Sigmoid colon (tissue), 7 donors: Measurements from ENCODE around the gene PKHD1. TPM values are rescaled to one million over a fixed set of nuclear protein-coding genes. Genes with fewer than 3 reads are reported as not detected.

ENCODE experiments used
- DNase-seq: peaks from one replicate; pipeline ENCODE4 v3.0.0-alpha.2; 2019
- H3K27ac ChIP-seq, 4 donors: fragments of 200-600 bp; sonication (generic); one replicate each; pipeline ENCODE4 v1.5.1; 2016 to 2019; ENCODE audit warnings: mild to moderate bottlenecking in 1 of 4
- H3K27me3 ChIP-seq, 3 donors: fragments of 200-600 bp; sonication (generic); one replicate each; pipeline ENCODE4 v1.5.1; 2019; ENCODE audit warnings: mild to moderate bottlenecking in 1 of 3
- H3K36me3 ChIP-seq, 4 donors: fragments of 200-600 bp; sonication (generic); one replicate each; pipeline ENCODE4 v1.5.1; 2016 to 2019
- H3K4me1 ChIP-seq, 4 donors: fragments of 200-600 bp; sonication (generic); one replicate each; pipeline ENCODE4 v1.5.1; 2017 to 2019
- H3K4me3 ChIP-seq, 4 donors: fragments of 200-600 bp; sonication (generic); one replicate each; pipeline ENCODE4 v1.5.1; 2017 to 2019; ENCODE audit warnings: mild to moderate bottlenecking in 2 of 4, moderate library complexity in 1 of 4
- H3K9me3 ChIP-seq, 4 donors: fragments of 200-600 bp in 3 of 4; sonication (generic) in 3 of 4; one replicate each; pipeline versions ENCODE4 v1.5.1 to v1.6.1; 2013 to 2019
- EP300 ChIP-seq, 4 donors: sonication (generic); formaldehyde crosslinking; IDR thresholded peaks; one replicate each; pipeline ENCODE4 v1.6.1; 2017; ENCODE audit warnings: antibody characterized with exemption in 4 of 4
- POLR2A ChIP-seq, 2 donors: fragments of 450-650 bp; IDR thresholded peaks; one replicate each; pipeline ENCODE4 v1.6.1; 2016; ENCODE audit warnings: antibody characterized with exemption in 2 of 2, mild to moderate bottlenecking in 2 of 2, moderate library complexity in 2 of 2
- POLR2AphosphoS5 ChIP-seq, 4 donors: sonication (generic); formaldehyde crosslinking; IDR thresholded peaks; one replicate each; pipeline ENCODE4 v1.6.1; 2017; ENCODE audit warnings: antibody characterized with exemption in 4 of 4
- WGBS, 2 donors: extraction: QIAGEN DNeasy Blood & Tissue Kit; methylation state at CpG; one replicate each; pipeline ENCODE4 v1.1.7; 2013; 5-methylcytosine and 5-hydroxymethylcytosine counted together
- intact Hi-C: fragments of 100-400 bp; cut with DNase I; formaldehyde crosslinking; loops from one replicate; pipeline ENCODE4 v1.15.1; 2023
- polyA plus RNA-seq, 3 donors: library from polyadenylated mRNA; stranded (reverse); fragments of 200-250 nt; gene quantifications; one replicate each; pipeline ENCODE4 v1.2.3, GENCODE V29; 2013
- total RNA-seq, 4 donors: library from RNA; depleted of rRNA; stranded (reverse); fragments of >200 nt; gene quantifications; one replicate each; pipeline ENCODE4 v1.1.0, GENCODE V29; 2016
- TF ChIP-seq, protein P1 (sequence below), 4 experiments: fragments of 450-650 bp in 3 of 4; fragments of 200-600 bp in 1 of 4; IDR thresholded peaks; one replicate each; pipeline ENCODE4 v1.5.1; 2016 to 2019; ENCODE audit warnings: antibody characterized with exemption in 4 of 4, mild to moderate bottlenecking in 3 of 4, moderate library complexity in 2 of 4
- donor health status: healthy with polysubstance abuse.
- donor health status: Bipolar disorder and iron deficiency.
- donor health status: healthy.

Gene PKHD1
- total and polyA plus RNA-seq, 7 donors = under 0.01 to 0.66 (median under 0.01) TPM; not detected in 2

DNA sequence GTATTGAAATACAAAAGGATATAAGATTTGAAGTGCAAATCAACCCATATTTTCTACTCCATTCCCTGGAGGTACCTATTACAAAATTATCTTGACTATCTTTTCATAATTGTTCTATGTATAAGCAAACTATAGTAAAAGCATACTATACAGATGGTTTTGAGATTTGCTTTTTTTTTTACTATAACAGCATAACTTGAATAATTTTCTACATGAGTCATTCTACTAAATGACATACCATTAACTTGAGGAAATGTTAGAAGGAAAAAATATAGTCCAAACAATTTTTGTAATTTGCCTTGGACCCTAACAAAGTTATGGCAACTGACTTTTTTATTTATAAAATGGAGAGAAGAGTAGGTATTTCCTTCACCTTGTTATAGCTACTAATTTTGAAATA, 472.7 kb downstream of the PKHD1 start:
- no peak for DNase-seq
- Histone ChIP-seq H3K4me1 (no peaks in the 10 kb centered on the region), H3K4me3 (no peak overlapping the region), H3K27ac (no peak overlapping the region), H3K27me3 (no peaks in the 10 kb centered on the region), H3K9me3 (no peaks in the 10 kb centered on the region), H3K36me3 (no peaks in the 10 kb centered on the region)
- TF ChIP-seq POLR2A (IDR thresholded peaks at IDR 0.05) (no peak), EP300 (IDR thresholded peaks at IDR 0.05) (no peak), POLR2AphosphoS5 (IDR thresholded peaks at IDR 0.05) (no peak)
- TF ChIP-seq, protein P1, sequence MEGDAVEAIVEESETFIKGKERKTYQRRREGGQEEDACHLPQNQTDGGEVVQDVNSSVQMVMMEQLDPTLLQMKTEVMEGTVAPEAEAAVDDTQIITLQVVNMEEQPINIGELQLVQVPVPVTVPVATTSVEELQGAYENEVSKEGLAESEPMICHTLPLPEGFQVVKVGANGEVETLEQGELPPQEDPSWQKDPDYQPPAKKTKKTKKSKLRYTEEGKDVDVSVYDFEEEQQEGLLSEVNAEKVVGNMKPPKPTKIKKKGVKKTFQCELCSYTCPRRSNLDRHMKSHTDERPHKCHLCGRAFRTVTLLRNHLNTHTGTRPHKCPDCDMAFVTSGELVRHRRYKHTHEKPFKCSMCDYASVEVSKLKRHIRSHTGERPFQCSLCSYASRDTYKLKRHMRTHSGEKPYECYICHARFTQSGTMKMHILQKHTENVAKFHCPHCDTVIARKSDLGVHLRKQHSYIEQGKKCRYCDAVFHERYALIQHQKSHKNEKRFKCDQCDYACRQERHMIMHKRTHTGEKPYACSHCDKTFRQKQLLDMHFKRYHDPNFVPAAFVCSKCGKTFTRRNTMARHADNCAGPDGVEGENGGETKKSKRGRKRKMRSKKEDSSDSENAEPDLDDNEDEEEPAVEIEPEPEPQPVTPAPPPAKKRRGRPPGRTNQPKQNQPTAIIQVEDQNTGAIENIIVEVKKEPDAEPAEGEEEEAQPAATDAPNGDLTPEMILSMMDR (IDR thresholded peaks at IDR 0.05) = no peak
- intact Hi-C loops = no loop called here

DNA sequence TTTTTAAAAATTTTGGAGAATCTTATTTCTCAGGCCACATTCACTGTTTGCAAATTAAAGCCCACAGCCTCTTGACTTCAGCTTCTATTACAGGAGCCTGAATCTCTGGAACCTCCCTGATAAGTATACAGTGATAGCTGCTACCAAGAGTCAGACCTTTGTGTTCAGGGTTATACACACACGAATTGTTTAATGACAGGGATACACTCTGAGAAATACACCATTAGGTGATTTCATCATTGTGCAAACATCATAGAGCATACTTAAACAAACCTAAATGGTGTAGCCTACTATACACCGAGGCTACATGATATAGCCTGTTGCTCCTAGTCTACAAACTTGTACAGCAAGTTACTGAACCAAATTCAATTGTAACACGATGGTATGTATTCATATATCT, 473.9 kb downstream of the PKHD1 start:
- DNase-seq = no peak
- TF ChIP-seq EP300 (IDR thresholded peaks at IDR 0.05) = no peak
- no peak for TF ChIP-seq POLR2AphosphoS5 (IDR thresholded peaks at IDR 0.05)
- no peak for TF ChIP-seq POLR2A (IDR thresholded peaks at IDR 0.05)
- TF ChIP-seq, protein P1 (IDR thresholded peaks at IDR 0.05) = no peak
- intact Hi-C loops = no loop called here
- Histone ChIP-seq H3K36me3 (no peaks in the 10 kb centered on the region), H3K27me3 (no peaks in the 10 kb centered on the region), H3K9me3 (no peaks in the 10 kb centered on the region), H3K4me1 (no peaks in the 10 kb centered on the region), H3K4me3 (no peak overlapping the region), H3K27ac (no peak overlapping the region)
- WGBS, 2 donors = 20 to 72% methylated on average over 3 of the region's 3 CpGs

DNA sequence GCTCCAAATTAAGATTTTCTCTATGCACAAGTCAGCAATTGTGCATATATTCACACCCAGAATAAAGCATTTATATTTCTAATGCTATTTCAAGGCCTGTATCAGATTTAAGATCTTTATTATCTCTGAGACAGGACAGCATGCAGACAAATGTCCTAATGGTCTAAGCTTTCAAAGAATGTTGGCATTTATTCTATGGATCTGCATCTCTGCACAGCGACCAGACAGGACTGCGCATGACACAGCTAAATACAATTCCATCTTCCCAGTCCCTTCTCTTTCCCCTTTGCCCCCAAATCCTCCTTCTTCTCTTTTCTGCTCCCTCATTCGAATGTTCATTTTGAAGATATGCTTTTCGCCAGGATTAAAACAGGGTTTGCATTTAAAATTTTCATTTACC, 478.5 kb downstream of the PKHD1 start:
- Histone ChIP-seq H3K4me3 (no peak overlapping the region), H3K9me3 (no peaks in the 10 kb centered on the region), H3K27ac (no peak overlapping the region), H3K4me1 (no peaks in the 10 kb centered on the region), H3K27me3 (no peaks in the 10 kb centered on the region), H3K36me3 (no peaks in the 10 kb centered on the region)
- DNase-seq = no peak
- 85 to 89% methylated on average over 4 of the region's 4 CpGs for WGBS, 2 donors
- TF ChIP-seq, protein P1 (IDR thresholded peaks at IDR 0.05) = no peak
- TF ChIP-seq EP300 (IDR thresholded peaks at IDR 0.05) (no peak), POLR2A (IDR thresholded peaks at IDR 0.05) (no peak), POLR2AphosphoS5 (IDR thresholded peaks at IDR 0.05) (no peak)
- intact Hi-C loops = no loop called here

DNA sequence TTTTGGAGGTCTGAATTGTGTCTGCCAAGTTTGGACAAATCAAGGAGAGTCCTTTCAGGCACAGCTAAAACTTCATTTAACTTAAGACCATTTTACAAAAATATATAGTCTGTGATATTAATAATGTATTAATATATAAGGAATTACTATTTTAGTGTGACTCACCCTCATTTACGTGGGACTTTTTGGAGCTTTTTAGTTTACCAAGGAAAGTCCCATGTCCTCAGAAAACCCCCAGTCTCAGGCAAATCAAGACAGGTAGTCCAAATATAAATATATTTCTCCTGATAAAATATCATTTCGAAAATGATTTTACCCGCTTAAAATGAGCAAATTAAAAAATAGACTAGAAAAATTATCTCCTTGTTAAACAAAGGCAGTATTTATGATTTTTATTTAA, 479.0 kb downstream of the PKHD1 start:
- WGBS, 2 donors = 87 to 88% methylated on average over 3 of the region's 3 CpGs
- Histone ChIP-seq H3K27me3 (no peaks in the 10 kb centered on the region), H3K27ac (no peak overlapping the region), H3K4me1 (no peaks in the 10 kb centered on the region), H3K36me3 (no peaks in the 10 kb centered on the region), H3K4me3 (no peak overlapping the region), H3K9me3 (no peaks in the 10 kb centered on the region)
- TF ChIP-seq POLR2A (IDR thresholded peaks at IDR 0.05) (no peak), POLR2AphosphoS5 (IDR thresholded peaks at IDR 0.05) (no peak), EP300 (IDR thresholded peaks at IDR 0.05) (no peak)
- TF ChIP-seq, protein P1 (IDR thresholded peaks at IDR 0.05) = no peak
- intact Hi-C loops = no loop called here
- DNase-seq = no peak

DNA sequence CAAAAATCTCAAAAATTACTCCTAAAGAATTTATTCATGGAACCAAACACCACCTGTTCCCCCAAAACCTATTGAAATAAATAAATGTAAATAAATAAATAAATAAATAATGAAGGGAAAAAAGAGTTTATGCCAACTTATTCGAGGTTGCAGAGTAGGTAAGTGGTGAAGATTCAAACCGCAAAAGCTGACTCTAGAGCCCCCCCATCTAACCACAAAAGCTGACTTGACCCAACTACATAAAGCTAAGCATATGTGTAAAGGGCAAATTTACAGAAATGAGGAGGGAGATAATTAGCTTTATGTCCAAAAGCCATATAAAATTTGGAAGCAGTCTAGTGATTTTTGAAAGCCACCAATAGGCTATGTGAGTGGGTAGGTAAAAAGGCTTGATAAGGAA, 486.9 kb downstream of the PKHD1 start:
- H3K36me3 ChIP-seq = no peaks in the 10 kb centered on the region
- no peak for DNase-seq
- no peak overlapping the region for H3K27ac ChIP-seq
- H3K4me1 ChIP-seq = no peaks in the 10 kb centered on the region
- TF ChIP-seq POLR2A (IDR thresholded peaks at IDR 0.05) (no peak), POLR2AphosphoS5 (IDR thresholded peaks at IDR 0.05) (no peak), EP300 (IDR thresholded peaks at IDR 0.05) (no peak)
- TF ChIP-seq, protein P1 (IDR thresholded peaks at IDR 0.05) = no peak
- 86 to 90% methylated on average over 2 of the region's 2 CpGs for WGBS, 2 donors
- intact Hi-C loops = no loop called here
- H3K27me3 ChIP-seq = no peaks in the 10 kb centered on the region
- H3K9me3 ChIP-seq = no peaks in the 10 kb centered on the region
- H3K4me3 ChIP-seq = no peak overlapping the region
